Lung (tissue), 12 donors: ENCODE measurements around the gene FLNA. TPM values are rescaled to one million over a fixed set of nuclear protein-coding genes. Genes with fewer than 3 reads are reported as not detected.

Experiments used
- ATAC-seq: fragments of 200-7000 bp; cut with Tn5 transposase; one replicate; pipeline ENCODE4 v1.9.1; 2020; ENCODE audit warnings: moderate number of reproducible peaks; ENCODE audit not compliant: insufficient read depth, low FRiP score
- DNase-seq, 3 donors: peaks; one replicate each; pipeline ENCODE4 v3.0.0-alpha.2; 2013 to 2017
- H3K27ac ChIP-seq, 2 donors: one replicate each; pipeline ENCODE4 v1.5.1; 2013; ENCODE audit warnings: mild to moderate bottlenecking in 2 of 2, moderate library complexity in 2 of 2, control low read depth in 1 of 2, inconsistent platforms in 1 of 2, low read depth in 1 of 2, low read length in 1 of 2
- H3K27me3 ChIP-seq, 3 donors: one replicate each; pipeline ENCODE4 v1.5.1; 2013; ENCODE audit warnings: low read length in 2 of 3; ENCODE audit not compliant: control insufficient read depth in 3 of 3, insufficient read depth in 3 of 3
- H3K36me3 ChIP-seq, 4 donors: one replicate each; pipeline ENCODE4 v1.5.1; 2013; ENCODE audit warnings: low read length in 4 of 4, mild to moderate bottlenecking in 1 of 4, moderate library complexity in 1 of 4; ENCODE audit not compliant: control insufficient read depth in 4 of 4, insufficient read depth in 4 of 4
- H3K4me1 ChIP-seq, 5 donors: one replicate each; pipeline ENCODE4 v1.5.1; 2013; ENCODE audit warnings: low read length in 5 of 5, mild to moderate bottlenecking in 2 of 5, moderate library complexity in 1 of 5; ENCODE audit not compliant: control insufficient read depth in 5 of 5, insufficient read depth in 5 of 5
- H3K4me3 ChIP-seq: one replicate; pipeline ENCODE4 v1.5.1; 2013; ENCODE audit warnings: mild to moderate bottlenecking, control low read depth, moderate library complexity
- H3K9ac ChIP-seq, 2 donors: one replicate each; pipeline ENCODE4 v1.5.1; 2013; ENCODE audit warnings: low read length in 2 of 2, control low read depth in 1 of 2; ENCODE audit not compliant: insufficient read depth in 1 of 2
- H3K9me3 ChIP-seq, 4 donors: one replicate each; pipeline ENCODE4 v1.5.1; 2013; ENCODE audit warnings: low read length in 3 of 4, mild to moderate bottlenecking in 1 of 4, moderate library complexity in 1 of 4; ENCODE audit not compliant: control insufficient read depth in 4 of 4, insufficient read depth in 3 of 4
- WGBS, 2 donors: extraction: QIAGEN DNeasy Blood & Tissue Kit; methylation state at CpG; one replicate each; pipeline ENCODE4 v1.1.7; 2013; 5-methylcytosine and 5-hydroxymethylcytosine counted together
- polyA plus RNA-seq, 2 donors: library from polyadenylated mRNA; stranded (reverse); fragments of 200-250 nt; gene quantifications; one replicate each; pipeline ENCODE4 v1.2.1, GENCODE V29; 2013
- total RNA-seq, 2 donors: library from RNA; depleted of rRNA in 1 of 2; stranded (reverse); fragments of >200 nt in 1 of 2; gene quantifications; one replicate each; pipeline ENCODE4 v1.2.1, GENCODE V29; 2014 to 2021
- TF ChIP-seq, protein P1 (sequence below): IDR thresholded peaks from 2 replicates; pipeline ENCODE4 v1.5.1; 2012; ENCODE audit warnings: mild to moderate bottlenecking; ENCODE audit errors: control extremely low read depth, extremely low read depth
- donor health status: control.
- donor health status: control.
- donor health status: Bipolar disorder and iron deficiency.
- donor health status: healthy.
- donor health status: DM: yes; HTN: yes; CAD: no.

FLNA gene
- total and polyA plus RNA-seq, 4 donors, result 602 to 1,802 (median 714) TPM

DNA sequence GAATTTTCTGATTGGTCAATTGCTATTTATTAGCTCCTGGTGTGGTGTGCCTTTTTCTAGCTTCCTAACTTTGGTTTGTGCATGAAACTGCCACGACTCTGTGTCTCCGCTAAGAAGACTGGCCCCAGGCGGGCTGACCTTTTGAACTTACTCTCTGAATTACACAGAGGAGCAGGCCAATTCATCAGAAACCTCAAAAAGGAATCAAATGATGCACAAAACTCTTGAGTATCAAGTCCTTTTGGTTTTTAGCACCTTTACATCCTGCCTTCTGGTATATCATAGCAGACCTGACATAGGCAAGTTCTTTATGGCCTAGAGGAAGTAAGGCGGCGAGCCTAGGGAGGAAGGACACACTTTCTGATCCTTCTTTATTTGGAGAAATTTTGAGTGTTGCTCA, 61.3 kb downstream of the FLNA start:
- TF ChIP-seq, protein P1, sequence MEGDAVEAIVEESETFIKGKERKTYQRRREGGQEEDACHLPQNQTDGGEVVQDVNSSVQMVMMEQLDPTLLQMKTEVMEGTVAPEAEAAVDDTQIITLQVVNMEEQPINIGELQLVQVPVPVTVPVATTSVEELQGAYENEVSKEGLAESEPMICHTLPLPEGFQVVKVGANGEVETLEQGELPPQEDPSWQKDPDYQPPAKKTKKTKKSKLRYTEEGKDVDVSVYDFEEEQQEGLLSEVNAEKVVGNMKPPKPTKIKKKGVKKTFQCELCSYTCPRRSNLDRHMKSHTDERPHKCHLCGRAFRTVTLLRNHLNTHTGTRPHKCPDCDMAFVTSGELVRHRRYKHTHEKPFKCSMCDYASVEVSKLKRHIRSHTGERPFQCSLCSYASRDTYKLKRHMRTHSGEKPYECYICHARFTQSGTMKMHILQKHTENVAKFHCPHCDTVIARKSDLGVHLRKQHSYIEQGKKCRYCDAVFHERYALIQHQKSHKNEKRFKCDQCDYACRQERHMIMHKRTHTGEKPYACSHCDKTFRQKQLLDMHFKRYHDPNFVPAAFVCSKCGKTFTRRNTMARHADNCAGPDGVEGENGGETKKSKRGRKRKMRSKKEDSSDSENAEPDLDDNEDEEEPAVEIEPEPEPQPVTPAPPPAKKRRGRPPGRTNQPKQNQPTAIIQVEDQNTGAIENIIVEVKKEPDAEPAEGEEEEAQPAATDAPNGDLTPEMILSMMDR, result no peak
- Histone ChIP-seq H3K4me1 (peaks cover 0 to 2% (median 0%) of the 10 kb centered on the region in 5 donors), H3K27ac (no peak overlapping the region), H3K9ac (no peak overlapping the region), H3K4me3 (no peak overlapping the region), H3K27me3 (no peaks in the 10 kb centered on the region), H3K36me3 (no peaks in the 10 kb centered on the region), H3K9me3 (no peaks in the 10 kb centered on the region)
- no peak for ATAC-seq
- WGBS, 2 donors, result 74 to 80% methylated on average over 5 of the region's 5 CpGs
- DNase-seq, result no peak

DNA sequence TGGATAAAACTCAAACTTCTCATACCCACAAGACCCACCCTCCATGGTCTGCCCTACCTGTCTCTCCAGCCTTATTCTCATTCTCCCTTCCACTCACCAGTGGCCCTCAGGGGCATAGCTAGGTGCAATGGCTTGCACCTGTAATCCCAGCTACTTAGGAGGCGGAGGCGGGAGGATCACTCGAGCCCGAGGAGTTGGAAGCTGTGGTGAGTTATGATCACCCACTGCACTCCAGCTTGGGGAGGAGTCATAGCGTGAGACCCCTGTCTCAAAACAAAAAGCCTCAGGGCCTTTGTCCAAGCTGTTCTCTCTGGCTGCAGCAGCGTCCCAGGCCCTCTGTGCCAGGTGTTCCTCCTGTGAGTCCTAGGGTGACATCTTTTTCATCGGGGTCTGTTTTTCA, 62.3 kb downstream of the FLNA start:
- no peaks in the 10 kb centered on the region for H3K9me3 ChIP-seq
- H3K36me3 ChIP-seq, result no peaks in the 10 kb centered on the region
- H3K4me1 ChIP-seq, result no peaks in the 10 kb centered on the region
- no peaks in the 10 kb centered on the region for H3K27me3 ChIP-seq
- no peak overlapping the region for H3K4me3 ChIP-seq
- TF ChIP-seq, protein P1, result no peak
- no peak for ATAC-seq
- H3K27ac ChIP-seq, result no peak overlapping the region
- 89 to 92% methylated on average over 7 of the region's 7 CpGs for WGBS, 2 donors
- H3K9ac ChIP-seq, result no peak overlapping the region
- no peak for DNase-seq

DNA sequence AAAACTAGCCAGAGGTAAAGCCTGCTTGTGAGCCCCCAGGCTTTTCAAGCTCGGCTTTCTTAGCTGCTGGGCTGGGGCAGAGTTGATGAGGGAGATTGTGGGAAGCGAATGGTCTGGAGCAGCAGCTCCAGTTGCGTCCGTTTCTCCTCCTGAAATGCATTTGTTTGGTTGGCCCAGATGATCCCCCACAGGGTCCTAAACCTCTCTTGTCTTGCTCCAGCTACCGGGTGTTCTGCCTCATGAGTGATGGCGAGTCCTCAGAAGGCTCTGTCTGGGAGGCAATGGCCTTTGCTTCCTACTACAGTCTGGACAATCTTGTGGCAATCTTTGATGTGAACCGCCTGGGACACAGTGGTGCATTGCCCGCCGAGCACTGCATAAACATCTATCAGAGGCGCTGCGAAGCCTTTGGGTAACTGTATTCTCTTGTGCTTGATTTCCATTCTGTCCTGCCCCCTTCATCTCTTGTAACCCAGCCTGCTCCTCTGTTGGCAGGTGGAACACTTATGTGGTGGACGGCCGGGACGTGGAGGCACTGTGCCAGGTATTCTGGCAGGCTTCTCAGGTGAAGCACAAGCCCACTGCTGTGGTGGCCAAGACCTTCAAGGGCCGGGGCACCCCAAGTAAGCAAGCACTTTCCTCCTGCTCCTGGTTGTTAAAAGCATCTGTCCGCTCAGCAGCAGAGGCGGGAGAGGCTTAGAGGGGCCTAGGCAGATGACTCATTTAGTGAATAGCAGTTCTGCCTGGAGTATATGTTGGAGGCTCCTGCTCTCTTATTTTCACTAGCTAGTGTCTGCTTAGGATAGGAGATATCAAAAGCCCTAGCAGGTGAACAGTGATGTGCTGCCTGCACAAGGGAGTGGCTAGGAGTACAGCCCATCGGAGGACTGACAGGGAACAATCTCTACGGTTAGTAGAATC, 63.6 kb downstream of the FLNA start:
- Histone ChIP-seq H3K4me1 (no peaks in the 10 kb centered on the region), H3K27ac (no peak overlapping the region), H3K36me3 (no peaks in the 10 kb centered on the region), H3K9ac (no peak overlapping the region), H3K9me3 (no peaks in the 10 kb centered on the region), H3K4me3 (no peak overlapping the region), H3K27me3 (no peaks in the 10 kb centered on the region)
- DNase-seq, result no peak
- ATAC-seq, result no peak
- TF ChIP-seq, protein P1, result no peak
- 76 to 93% methylated on average over 18 to 19 of the region's 19 CpGs for WGBS, 2 donors
